GM18505 (cell line): ENCODE results near the gene NOA1.
A peak's percentile ranks its signal among the peaks of the same experiment; 100 is the strongest.

Experiments
- ATAC-seq: cut with Tn5 transposase; IDR thresholded peaks from one replicate; pipeline ENCODE4 v1.9.1; 2021; ENCODE audit not compliant: unreplicated experiment
- POLR2A ChIP-seq: IDR thresholded peaks from 4 replicates; pipeline ENCODE4 v1.6.1; 2011; ENCODE audit warnings: borderline replicate concordance; ENCODE audit not compliant: insufficient read depth, insufficient read length; ENCODE audit errors: extremely low read depth

The NOA1 gene

DNA sequence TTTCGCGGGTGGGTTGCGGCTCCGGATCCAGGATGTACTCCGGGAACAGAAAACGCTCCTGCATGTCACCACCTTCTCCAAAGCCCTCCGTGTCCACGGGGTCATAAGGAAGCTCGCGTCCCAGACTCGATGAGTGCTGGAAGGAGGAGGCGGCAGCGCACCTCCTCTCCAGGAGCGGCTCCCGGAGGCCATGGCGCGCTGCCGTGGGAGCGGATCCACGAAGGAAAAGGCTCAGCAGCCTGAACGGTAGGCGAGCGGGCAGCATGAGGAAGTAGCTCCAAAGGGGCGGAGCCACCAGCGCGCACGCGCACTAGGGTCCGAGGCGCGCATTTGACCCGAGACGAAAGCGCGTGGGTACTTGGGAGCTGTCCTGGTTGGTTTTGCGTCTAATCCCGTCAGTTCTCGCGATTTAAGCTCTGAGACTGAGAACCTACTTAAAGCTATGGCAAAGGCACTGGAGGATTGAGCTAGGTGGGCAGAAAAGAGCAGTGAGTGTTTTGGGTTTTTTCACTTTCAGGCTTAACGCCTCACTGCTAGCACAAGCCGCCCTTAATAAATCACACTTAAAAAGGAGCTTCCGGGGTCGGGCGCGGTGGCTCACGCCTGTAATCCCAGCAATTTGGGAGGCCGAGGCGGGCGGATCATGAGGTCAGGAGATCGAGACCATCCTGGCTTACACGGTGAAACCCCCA, at the start of gene NOA1:
Gene NOA1 (minus strand): TSS at position 286 of the 692 bp plus-strand sequence. CDS start 21 bp downstream, at position 265.
- peak; percentile 84 for TF ChIP-seq POLR2A

GRCh38 chr4:57023104-57023503, 45.7 kb upstream of the NOA1 start:
- ATAC-seq = no peak
- no peak for TF ChIP-seq POLR2A

More for the DNA sequence above, at the start of gene NOA1:
- ATAC-seq = peak; percentile 82

GRCh38 chr4:57020467-57021101, 43.2 kb upstream of the NOA1 start:
- TF ChIP-seq POLR2A = no peak
- no peak for ATAC-seq

- TF ChIP-seq POLR2A = no peak
- ATAC-seq = no peak
Measured at GRCh38 chr4:57018980-57019379, 41.6 kb upstream of the NOA1 start.

DNA sequence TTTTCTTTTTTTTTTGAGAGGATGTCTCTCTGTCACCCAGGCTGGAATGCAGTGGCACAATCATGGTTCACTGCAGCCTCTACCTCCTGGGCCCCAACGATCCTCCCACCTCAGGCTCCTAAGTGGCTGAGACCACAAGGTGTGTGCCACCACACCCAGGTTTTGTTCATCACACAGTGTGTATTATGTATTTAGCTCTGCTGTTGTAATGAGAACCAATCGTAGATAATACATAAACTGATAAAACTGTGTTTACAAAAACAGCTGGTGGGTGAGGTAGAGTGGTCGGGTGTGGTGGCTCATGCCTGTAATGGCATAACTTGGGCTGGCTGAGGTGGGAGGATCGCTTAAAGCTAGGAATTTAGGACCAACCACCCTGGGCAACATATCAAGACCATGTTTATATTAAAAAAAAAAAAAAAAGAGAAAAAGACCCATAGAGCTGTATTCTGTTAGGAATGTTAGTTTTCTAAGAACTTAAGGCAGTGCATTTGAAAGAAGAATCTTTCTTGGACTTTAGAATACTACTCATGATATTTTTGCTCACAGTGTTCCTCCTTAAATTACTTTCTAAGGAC, 36.2 kb upstream of the NOA1 start:
- no peak for TF ChIP-seq POLR2A
- ATAC-seq = no peak

DNA sequence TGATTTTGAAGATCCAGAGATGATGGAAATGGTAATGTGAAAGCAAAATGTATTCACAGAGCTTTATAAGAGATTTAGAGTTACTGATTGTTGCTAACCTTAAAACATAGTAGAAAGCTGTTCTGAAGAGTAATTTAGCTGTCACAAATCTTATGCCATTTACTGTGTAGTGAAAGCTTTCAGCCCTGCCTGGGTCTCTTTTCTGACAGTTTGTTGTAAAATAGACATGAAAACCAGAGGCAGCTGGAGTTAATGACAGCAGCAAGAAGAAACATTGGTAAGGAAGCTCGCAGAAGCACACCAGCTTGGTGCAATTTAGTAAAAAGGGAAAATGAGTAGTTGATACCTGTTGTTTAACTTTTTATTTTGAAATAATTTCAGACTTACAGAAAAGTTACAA, 22.3 kb upstream of the NOA1 start:
- no peak for ATAC-seq

GRCh38 chr4:56995525-56995924, 18.1 kb upstream of the NOA1 start:
- TF ChIP-seq POLR2A = no peak
- ATAC-seq = no peak

More for the DNA sequence above, 22.3 kb upstream of the NOA1 start:
- no peak for TF ChIP-seq POLR2A

- no peak for TF ChIP-seq POLR2A
- no peak for ATAC-seq
Measured at GRCh38 chr4:56990109-56990905, 12.9 kb upstream of the NOA1 start.

GRCh38 chr4:56986952-56987351, 9.5 kb upstream of the NOA1 start:
- no peak for TF ChIP-seq POLR2A
- no peak for ATAC-seq

DNA sequence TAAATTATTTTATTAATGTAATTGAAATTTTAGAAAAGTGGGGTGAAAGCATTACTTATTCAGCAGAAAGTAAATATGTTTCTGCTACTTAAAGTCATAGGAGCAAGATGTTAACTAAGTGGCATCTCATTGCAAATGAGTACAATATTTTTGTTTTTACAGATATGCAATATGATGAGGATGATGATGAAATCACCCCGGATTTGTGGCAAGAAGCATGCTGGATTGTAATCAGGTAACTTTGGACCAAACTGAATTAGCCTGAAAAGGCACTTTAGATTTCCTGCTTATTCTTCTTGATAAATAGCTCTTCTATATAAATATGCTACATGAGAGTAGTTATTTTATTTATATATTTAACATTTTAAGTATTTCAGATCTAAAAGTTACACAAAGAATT, 8.8 kb upstream of the NOA1 start:
- no peak for TF ChIP-seq POLR2A
- ATAC-seq = no peak

DNA sequence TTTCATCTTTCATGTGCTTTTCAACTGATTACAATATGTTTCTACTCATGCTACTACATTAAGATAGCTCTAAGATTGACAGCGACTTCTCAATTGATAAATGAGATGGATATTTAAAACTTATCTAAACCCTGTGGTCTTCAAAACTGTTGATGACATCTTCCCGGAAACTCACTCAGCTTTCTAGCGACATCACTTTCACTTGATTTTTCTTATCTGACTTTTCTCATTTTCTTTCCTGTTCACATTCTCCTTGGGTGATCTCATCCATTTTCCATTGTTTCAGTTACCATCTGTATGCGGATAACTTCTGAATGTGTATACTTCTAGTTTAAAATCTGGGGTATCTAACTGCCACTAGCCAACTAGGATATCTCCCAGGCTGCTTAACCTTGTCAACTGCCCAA, 4.4 kb upstream of the NOA1 start:
- no peak for TF ChIP-seq POLR2A
- ATAC-seq = no peak

DNA sequence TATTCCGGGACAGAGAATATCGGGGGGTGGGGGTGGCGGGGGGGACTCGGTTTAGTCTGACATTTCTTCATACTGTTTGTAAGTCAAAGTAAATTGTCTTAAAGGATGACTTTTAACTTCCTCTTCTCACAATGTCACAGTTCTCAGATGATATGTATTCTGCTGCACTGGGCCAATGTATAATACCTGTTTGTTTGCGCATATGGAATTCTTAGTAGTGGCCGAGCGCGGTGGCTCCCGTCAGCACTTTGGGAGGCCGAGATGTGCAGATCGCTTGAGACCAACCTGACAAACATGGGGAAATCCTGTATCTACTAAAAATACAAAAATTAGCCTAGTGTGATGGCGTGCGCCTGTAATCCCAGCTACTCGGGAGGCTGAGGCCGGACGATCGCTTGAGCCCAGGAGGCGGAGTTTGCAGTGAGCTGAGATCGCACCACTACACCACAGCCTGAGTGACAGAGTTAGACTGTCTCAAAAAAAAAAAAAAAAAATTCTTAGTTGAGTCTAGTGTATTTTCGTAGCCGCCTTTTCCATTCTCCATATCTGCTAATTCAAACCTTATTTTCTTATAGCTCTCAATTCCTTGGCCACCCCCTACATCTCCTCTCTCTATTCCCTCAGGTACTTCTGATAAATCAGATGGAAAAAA, 2.1 kb upstream of the NOA1 start:
- TF ChIP-seq POLR2A = no peak
- ATAC-seq = no peak
